GM23338 (cell line): Measurements from ENCODE around the gene PXMP2. TPM values are rescaled to one million over a fixed set of nuclear protein-coding genes. Genes with fewer than 3 reads are reported as not detected.

ENCODE experiments used
- ATAC-seq: fragments of 200-7000 bp; cut with Tn5 transposase; 3 replicates; pipeline ENCODE4 v1.9.1; 2020
- DNase-seq: peaks from one replicate; pipeline ENCODE4 v3.0.0-alpha.2; 2015; ENCODE audit warnings: low spot score
- H2AFZ ChIP-seq: fragments of 200-600 bp; sonication (generic); 2 replicates; pipeline ENCODE4 v1.8.0; 2016; ENCODE audit warnings: antibody characterized with exemption, mild to moderate bottlenecking, moderate library complexity
- H3F3A ChIP-seq: fragments of 200-600 bp; sonication (generic); replicated peaks from 2 replicates; pipeline ENCODE4 v1.8.0; 2017; ENCODE audit warnings: antibody characterized with exemption, mixed run types, low read depth
- H3K27ac ChIP-seq: fragments of 200-600 bp; sonication (generic); 2 replicates; pipeline ENCODE4 v1.6.1; 2016; ENCODE audit warnings: low read depth
- H3K27me3 ChIP-seq: fragments of 200-600 bp; sonication (generic); 2 replicates; pipeline ENCODE4 v1.8.0; 2016; ENCODE audit warnings: mild to moderate bottlenecking, mixed run types, moderate library complexity; ENCODE audit not compliant: insufficient read depth
- H3K36me3 ChIP-seq: fragments of 200-600 bp; sonication (generic); 2 replicates; pipeline ENCODE4 v1.8.0; 2016; ENCODE audit warnings: mild to moderate bottlenecking; ENCODE audit not compliant: insufficient read depth
- H3K4me1 ChIP-seq: fragments of 200-600 bp; sonication (generic); 2 replicates; pipeline ENCODE4 v1.8.0; 2016; ENCODE audit warnings: mild to moderate bottlenecking, moderate library complexity; ENCODE audit not compliant: insufficient read depth
- H3K4me2 ChIP-seq: fragments of 200-600 bp; sonication (generic); 2 replicates; pipeline ENCODE4 v1.7.1; 2017; ENCODE audit warnings: mixed run types
- H3K4me3 ChIP-seq: fragments of 200-600 bp; sonication (generic); 2 replicates; pipeline ENCODE4 v1.6.1; 2016; ENCODE audit warnings: mixed run types
- H3K79me2 ChIP-seq: fragments of 200-600 bp; sonication (generic); replicated peaks from 2 replicates; pipeline ENCODE4 v1.8.0; 2017; ENCODE audit warnings: mild to moderate bottlenecking; ENCODE audit not compliant: insufficient read depth
- H3K9me2 ChIP-seq: fragments of 200-600 bp; sonication (generic); 2 replicates; pipeline ENCODE4 v1.8.0; 2017; ENCODE audit not compliant: insufficient read depth
- H4K20me1 ChIP-seq: fragments of 200-600 bp; sonication (generic); replicated peaks from 2 replicates; pipeline ENCODE4 v1.8.0; 2017; ENCODE audit warnings: mild to moderate bottlenecking; ENCODE audit not compliant: insufficient read depth
- H3K27ac Mint-ChIP-seq: 2 replicates; pipeline ENCODE4 v1.8.0; 2020; ENCODE audit warnings: inconsistent platforms, mild to moderate bottlenecking, moderate library complexity, mixed read lengths
- H3K27me3 Mint-ChIP-seq: 3 replicates; pipeline ENCODE4 v1.8.0; 2022; ENCODE audit warnings: low read depth, mild to moderate bottlenecking, moderate library complexity, mixed read lengths, inconsistent platforms; ENCODE audit not compliant: insufficient read depth, poor library complexity
- H3K36me3 Mint-ChIP-seq: 3 replicates; pipeline ENCODE4 v1.8.0; 2021; ENCODE audit warnings: low read depth, mild to moderate bottlenecking, inconsistent platforms, moderate library complexity, mixed read lengths
- H3K4me1 Mint-ChIP-seq: 3 replicates; pipeline ENCODE4 v1.8.0; 2020; ENCODE audit warnings: mild to moderate bottlenecking, inconsistent platforms, mixed read lengths
- H3K4me3 Mint-ChIP-seq: 3 replicates; pipeline ENCODE4 v1.8.0; 2021; ENCODE audit warnings: moderate library complexity, mild to moderate bottlenecking, inconsistent platforms, mixed read lengths
- H3K9me3 Mint-ChIP-seq: 3 replicates; pipeline ENCODE4 v1.8.0; 2020; ENCODE audit warnings: moderate library complexity, mild to moderate bottlenecking, inconsistent platforms, mixed read lengths
- CREB1 ChIP-seq: fragments of 250-450 bp; sonication (Bioruptor Pico); IDR thresholded peaks from 2 replicates; pipeline ENCODE4 v1.5.0; 2020; ENCODE audit warnings: low read depth, mild to moderate bottlenecking, moderate library complexity
- JUNB ChIP-seq: IDR thresholded peaks from one replicate; pipeline ENCODE4 v1.6.1; 2016; ENCODE audit warnings: antibody characterized with exemption; ENCODE audit not compliant: unreplicated experiment
- NANOG ChIP-seq: IDR thresholded peaks from 2 replicates; pipeline ENCODE4 v1.6.1; 2016; ENCODE audit warnings: antibody characterized with exemption, borderline replicate concordance
- polyA plus RNA-seq: library from polyadenylated mRNA; unstranded; fragments of >200 nt; fragmentation: Nextera tagmentation; extraction: Ambion mirVana; gene quantifications from 2 replicates; pipeline ENCODE4 v1.2.1, GENCODE V29; 2016
- total RNA-seq: library from RNA; depleted of rRNA; stranded (reverse); fragments of >200 nt; shearing (Covaris generic); gene quantifications from 2 replicates; pipeline ENCODE4 v1.2.3, GENCODE V29; 2014
- TF ChIP-seq, protein P1 (sequence below): IDR thresholded peaks from one replicate; pipeline ENCODE4 v1.6.1; 2018; ENCODE audit warnings: antibody characterized with exemption; ENCODE audit not compliant: unreplicated experiment
- TF ChIP-seq, protein P2 (sequence below), 2 experiments: fragments of 200-600 bp in 1 of 2; sonication (generic) in 1 of 2; conservative IDR thresholded peaks; 2 replicates each; pipeline versions ENCODE4 v1.5.1 to v1.6.1; 2016 to 2017; ENCODE audit warnings: antibody characterized with exemption in 2 of 2, low read depth in 2 of 2, mild to moderate bottlenecking in 2 of 2, moderate library complexity in 1 of 2
- TF ChIP-seq, protein P3 (sequence below): fragments of 250-450 bp; sonication (Bioruptor Pico); IDR thresholded peaks from 2 replicates; pipeline ENCODE4 v1.5.0; 2020; ENCODE audit warnings: mild to moderate bottlenecking, moderate library complexity

Gene PXMP2
- total and polyA plus RNA-seq, 2 experiments from 2014 or later, result 17.3 to 19.7 TPM

DNA sequence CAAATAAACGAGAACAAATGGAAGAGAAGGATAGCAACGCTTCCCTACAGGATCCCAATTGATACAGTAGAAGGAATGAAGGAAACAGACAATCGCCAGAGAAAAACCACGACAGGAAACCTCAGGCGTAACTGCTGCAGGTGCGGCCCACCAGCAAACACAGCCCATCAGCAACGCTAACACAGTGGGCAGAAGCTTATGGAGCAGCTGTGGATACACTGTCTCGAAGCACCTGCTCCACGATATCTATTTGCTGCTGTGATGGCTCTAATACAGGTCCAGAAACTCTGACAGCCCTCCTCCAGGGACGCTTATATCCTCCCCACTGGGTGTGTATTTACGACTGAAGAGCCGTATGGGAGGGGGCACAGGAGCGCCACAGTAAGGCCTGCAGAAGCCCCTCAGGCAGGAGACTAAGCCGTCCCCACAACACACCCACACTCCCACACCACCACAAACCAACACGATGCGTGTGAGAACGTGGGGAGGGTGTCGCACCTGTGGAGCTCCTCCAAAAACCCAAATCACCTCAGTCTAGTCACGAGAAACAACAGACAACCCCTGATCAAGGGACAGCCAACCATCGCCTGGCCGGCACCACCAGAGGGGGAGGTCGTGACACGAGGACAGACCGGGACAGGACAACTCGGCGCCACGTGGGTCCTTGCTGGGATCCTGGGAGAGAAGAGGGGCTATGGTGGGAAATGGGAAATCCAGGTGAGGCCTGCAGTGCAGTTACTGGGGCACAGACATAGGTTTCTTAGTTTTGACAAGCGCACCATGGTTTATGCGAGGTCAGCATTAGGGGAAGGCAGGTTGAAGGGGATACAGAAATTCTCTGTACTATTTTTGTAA, 24.3 kb upstream of the PXMP2 start:
- ATAC-seq (no peak), DNase-seq (no peak)
- peaks cover 99% of the 10 kb centered on the region for H3K36me3 Mint-ChIP-seq
- H3K27ac Mint-ChIP-seq, result no peak overlapping the region
- Histone ChIP-seq H3K4me1 (no peaks in the 10 kb centered on the region), H3K9me2 (no peaks in the 10 kb centered on the region), H3K27ac (no peak overlapping the region), H3K4me2 (no peak overlapping the region), H3K27me3 (no peaks in the 10 kb centered on the region), H2AFZ (no peak overlapping the region), H3K36me3 (peaks cover 53% of the 10 kb centered on the region), H3F3A (0 out of 2 replicates have a peak, but pooled peaks cover 10% of the 10 kb centered on the region), H3K4me3 (no peak overlapping the region), H3K79me2 (no peaks in the 10 kb centered on the region), H4K20me1 (peaks cover 6% of the 10 kb centered on the region)
- H3K27me3 Mint-ChIP-seq, result peaks cover 2% of the 10 kb centered on the region
- H3K9me3 Mint-ChIP-seq, result no peaks in the 10 kb centered on the region
- no peak overlapping the region for H3K4me3 Mint-ChIP-seq
- no peaks in the 10 kb centered on the region for H3K4me1 Mint-ChIP-seq
- TF ChIP-seq, protein P1, sequence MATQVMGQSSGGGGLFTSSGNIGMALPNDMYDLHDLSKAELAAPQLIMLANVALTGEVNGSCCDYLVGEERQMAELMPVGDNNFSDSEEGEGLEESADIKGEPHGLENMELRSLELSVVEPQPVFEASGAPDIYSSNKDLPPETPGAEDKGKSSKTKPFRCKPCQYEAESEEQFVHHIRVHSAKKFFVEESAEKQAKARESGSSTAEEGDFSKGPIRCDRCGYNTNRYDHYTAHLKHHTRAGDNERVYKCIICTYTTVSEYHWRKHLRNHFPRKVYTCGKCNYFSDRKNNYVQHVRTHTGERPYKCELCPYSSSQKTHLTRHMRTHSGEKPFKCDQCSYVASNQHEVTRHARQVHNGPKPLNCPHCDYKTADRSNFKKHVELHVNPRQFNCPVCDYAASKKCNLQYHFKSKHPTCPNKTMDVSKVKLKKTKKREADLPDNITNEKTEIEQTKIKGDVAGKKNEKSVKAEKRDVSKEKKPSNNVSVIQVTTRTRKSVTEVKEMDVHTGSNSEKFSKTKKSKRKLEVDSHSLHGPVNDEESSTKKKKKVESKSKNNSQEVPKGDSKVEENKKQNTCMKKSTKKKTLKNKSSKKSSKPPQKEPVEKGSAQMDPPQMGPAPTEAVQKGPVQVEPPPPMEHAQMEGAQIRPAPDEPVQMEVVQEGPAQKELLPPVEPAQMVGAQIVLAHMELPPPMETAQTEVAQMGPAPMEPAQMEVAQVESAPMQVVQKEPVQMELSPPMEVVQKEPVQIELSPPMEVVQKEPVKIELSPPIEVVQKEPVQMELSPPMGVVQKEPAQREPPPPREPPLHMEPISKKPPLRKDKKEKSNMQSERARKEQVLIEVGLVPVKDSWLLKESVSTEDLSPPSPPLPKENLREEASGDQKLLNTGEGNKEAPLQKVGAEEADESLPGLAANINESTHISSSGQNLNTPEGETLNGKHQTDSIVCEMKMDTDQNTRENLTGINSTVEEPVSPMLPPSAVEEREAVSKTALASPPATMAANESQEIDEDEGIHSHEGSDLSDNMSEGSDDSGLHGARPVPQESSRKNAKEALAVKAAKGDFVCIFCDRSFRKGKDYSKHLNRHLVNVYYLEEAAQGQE, result no peak
- TF ChIP-seq NANOG (no peak), CREB1 (CRISPR knock-in tag) (no peak), JUNB (no peak)
- TF ChIP-seq, protein P2, sequence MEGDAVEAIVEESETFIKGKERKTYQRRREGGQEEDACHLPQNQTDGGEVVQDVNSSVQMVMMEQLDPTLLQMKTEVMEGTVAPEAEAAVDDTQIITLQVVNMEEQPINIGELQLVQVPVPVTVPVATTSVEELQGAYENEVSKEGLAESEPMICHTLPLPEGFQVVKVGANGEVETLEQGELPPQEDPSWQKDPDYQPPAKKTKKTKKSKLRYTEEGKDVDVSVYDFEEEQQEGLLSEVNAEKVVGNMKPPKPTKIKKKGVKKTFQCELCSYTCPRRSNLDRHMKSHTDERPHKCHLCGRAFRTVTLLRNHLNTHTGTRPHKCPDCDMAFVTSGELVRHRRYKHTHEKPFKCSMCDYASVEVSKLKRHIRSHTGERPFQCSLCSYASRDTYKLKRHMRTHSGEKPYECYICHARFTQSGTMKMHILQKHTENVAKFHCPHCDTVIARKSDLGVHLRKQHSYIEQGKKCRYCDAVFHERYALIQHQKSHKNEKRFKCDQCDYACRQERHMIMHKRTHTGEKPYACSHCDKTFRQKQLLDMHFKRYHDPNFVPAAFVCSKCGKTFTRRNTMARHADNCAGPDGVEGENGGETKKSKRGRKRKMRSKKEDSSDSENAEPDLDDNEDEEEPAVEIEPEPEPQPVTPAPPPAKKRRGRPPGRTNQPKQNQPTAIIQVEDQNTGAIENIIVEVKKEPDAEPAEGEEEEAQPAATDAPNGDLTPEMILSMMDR (conservative IDR thresholded peaks at IDR 0.05; ENCODE audit: low read depth in 2 of 2), result no peak
- TF ChIP-seq, protein P3, sequence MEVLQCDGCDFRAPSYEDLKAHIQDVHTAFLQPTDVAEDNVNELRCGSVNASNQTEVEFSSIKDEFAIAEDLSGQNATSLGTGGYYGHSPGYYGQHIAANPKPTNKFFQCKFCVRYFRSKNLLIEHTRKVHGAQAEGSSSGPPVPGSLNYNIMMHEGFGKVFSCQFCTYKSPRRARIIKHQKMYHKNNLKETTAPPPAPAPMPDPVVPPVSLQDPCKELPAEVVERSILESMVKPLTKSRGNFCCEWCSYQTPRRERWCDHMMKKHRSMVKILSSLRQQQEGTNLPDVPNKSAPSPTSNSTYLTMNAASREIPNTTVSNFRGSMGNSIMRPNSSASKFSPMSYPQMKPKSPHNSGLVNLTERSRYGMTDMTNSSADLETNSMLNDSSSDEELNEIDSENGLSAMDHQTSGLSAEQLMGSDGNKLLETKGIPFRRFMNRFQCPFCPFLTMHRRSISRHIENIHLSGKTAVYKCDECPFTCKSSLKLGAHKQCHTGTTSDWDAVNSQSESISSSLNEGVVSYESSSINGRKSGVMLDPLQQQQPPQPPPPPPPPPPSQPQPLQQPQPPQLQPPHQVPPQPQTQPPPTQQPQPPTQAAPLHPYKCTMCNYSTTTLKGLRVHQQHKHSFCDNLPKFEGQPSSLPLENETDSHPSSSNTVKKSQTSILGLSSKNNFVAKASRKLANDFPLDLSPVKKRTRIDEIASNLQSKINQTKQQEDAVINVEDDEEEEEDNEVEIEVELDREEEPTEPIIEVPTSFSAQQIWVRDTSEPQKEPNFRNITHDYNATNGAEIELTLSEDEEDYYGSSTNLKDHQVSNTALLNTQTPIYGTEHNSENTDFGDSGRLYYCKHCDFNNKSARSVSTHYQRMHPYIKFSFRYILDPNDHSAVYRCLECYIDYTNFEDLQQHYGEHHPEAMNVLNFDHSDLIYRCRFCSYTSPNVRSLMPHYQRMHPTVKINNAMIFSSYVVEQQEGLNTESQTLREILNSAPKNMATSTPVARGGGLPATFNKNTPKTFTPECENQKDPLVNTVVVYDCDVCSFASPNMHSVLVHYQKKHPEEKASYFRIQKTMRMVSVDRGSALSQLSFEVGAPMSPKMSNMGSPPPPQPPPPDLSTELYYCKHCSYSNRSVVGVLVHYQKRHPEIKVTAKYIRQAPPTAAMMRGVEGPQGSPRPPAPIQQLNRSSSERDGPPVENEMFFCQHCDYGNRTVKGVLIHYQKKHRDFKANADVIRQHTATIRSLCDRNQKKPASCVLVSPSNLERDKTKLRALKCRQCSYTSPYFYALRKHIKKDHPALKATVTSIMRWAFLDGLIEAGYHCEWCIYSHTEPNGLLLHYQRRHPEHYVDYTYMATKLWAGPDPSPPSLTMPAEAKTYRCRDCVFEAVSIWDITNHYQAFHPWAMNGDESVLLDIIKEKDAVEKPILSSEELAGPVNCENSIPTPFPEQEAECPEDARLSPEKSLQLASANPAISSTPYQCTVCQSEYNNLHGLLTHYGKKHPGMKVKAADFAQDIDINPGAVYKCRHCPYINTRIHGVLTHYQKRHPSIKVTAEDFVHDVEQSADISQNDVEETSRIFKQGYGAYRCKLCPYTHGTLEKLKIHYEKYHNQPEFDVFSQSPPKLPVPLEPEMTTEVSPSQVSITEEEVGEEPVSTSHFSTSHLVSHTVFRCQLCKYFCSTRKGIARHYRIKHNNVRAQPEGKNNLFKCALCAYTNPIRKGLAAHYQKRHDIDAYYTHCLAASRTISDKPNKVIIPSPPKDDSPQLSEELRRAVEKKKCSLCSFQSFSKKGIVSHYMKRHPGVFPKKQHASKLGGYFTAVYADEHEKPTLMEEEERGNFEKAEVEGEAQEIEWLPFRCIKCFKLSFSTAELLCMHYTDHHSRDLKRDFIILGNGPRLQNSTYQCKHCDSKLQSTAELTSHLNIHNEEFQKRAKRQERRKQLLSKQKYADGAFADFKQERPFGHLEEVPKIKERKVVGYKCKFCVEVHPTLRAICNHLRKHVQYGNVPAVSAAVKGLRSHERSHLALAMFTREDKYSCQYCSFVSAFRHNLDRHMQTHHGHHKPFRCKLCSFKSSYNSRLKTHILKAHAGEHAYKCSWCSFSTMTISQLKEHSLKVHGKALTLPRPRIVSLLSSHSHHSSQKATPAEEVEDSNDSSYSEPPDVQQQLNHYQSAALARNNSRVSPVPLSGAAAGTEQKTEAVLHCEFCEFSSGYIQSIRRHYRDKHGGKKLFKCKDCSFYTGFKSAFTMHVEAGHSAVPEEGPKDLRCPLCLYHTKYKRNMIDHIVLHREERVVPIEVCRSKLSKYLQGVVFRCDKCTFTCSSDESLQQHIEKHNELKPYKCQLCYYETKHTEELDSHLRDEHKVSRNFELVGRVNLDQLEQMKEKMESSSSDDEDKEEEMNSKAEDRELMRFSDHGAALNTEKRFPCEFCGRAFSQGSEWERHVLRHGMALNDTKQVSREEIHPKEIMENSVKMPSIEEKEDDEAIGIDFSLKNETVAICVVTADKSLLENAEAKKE (CRISPR knock-in tag), result no peak
